GM12878 (cell line): ENCODE results near the gene TM4SF18. TPM values are rescaled to one million over a fixed set of nuclear protein-coding genes. Genes with fewer than 3 reads are reported as not detected.

ENCODE experiments used
- ATAC-seq: fragments of 200-7000 bp; cut with Tn5 transposase; 3 replicates; pipeline ENCODE4 v1.9.1; 2020; ENCODE audit warnings: mild to moderate bottlenecking, moderate library complexity
- BruUV-seq: library from RNA; stranded (reverse); fragments of 400-500 nt; replicated peaks from 2 replicates; lab custom pipeline; 2021; lab: Mats Ljungman, UMichigan
- CTCF ChIA-PET: fragments of 300-600 bp; sonication (Branson Sonifier 250); formaldehyde crosslinking; extraction: SDS; loops from one replicate; lab custom pipeline; 2021; ENCODE audit warnings: inconsistent platforms; lab: Yijun Ruan, JAX
- POLR2A ChIA-PET: fragments of 350-600 bp; formaldehyde crosslinking; extraction: SDS; loops from one replicate; lab custom pipeline; 2021; ENCODE audit warnings: inconsistent platforms; lab: Charles Lee
- RAD21 ChIA-PET: fragments of 300-600 bp; sonication (Branson Sonifier 250); formaldehyde crosslinking; loops from one replicate; lab custom pipeline; 2023; ENCODE audit warnings: antibody characterized with exemption; ENCODE audit not compliant: unreplicated experiment; lab: Charles Lee
- SMC1A ChIA-PET: fragments of 300-600 bp; sonication (Branson Sonifier 250); formaldehyde crosslinking; loops from one replicate; lab custom pipeline; 2023; ENCODE audit not compliant: unreplicated experiment, uncharacterized antibody; lab: Charles Lee
- DNase-seq: peaks from one replicate; pipeline ENCODE4 v3.0.0-alpha.2; 2011; ENCODE audit warnings: low read depth, low spot score
- FAIRE-seq: peaks from 3 replicates; lab custom pipeline; 2011; peaks lifted over from hg19 to GRCh38; lab: Jason Lieb, UNC
- H2AFZ ChIP-seq: 2 replicates; pipeline ENCODE4 v1.6.0; 2011; ENCODE audit warnings: low read depth, low read length, control low read depth; ENCODE audit not compliant: control insufficient read depth
- H3K27ac ChIP-seq: 2 replicates; pipeline ENCODE4 v1.5.1; 2011; ENCODE audit warnings: control low read depth; ENCODE audit not compliant: control insufficient read depth, insufficient read depth
- H3K27me3 ChIP-seq, 2 experiments: replicated peaks in 1 of 2; 2 replicates each; pipeline versions ENCODE4 v1.6.0 to v1.6.1; 2011; ENCODE audit warnings: low read length in 1 of 2; ENCODE audit not compliant: control insufficient read depth in 2 of 2, insufficient read depth in 2 of 2
- H3K36me3 ChIP-seq, 2 experiments: 2 replicates each; pipeline ENCODE4 v1.5.1; 2011; ENCODE audit warnings: low read length in 1 of 2; ENCODE audit not compliant: control insufficient read depth in 2 of 2, insufficient read depth in 2 of 2
- H3K4me1 ChIP-seq: 2 replicates; pipeline ENCODE4 v1.6.1; 2011; ENCODE audit warnings: mild to moderate bottlenecking, low read length, moderate library complexity, mixed read lengths; ENCODE audit not compliant: control insufficient read depth, insufficient read depth
- H3K4me2 ChIP-seq: 2 replicates; pipeline ENCODE4 v1.6.0; 2011; ENCODE audit warnings: control low read depth; ENCODE audit not compliant: control insufficient read depth, insufficient read depth
- H3K4me3 ChIP-seq: fragments of 200-600 bp; sonication (generic); 2 replicates; pipeline ENCODE4 v1.5.1; 2016
- H3K79me2 ChIP-seq: 2 replicates; pipeline ENCODE4 v1.6.0; 2011; ENCODE audit warnings: low read length; ENCODE audit not compliant: control insufficient read depth, insufficient read depth
- H3K9ac ChIP-seq: 2 replicates; pipeline ENCODE4 v1.8.0; 2011; ENCODE audit warnings: low read length, control low read depth, mixed read lengths; ENCODE audit not compliant: control insufficient read depth, insufficient read depth
- H3K9me3 ChIP-seq: replicated peaks from 3 replicates; pipeline ENCODE4 v1.5.1; 2011; ENCODE audit warnings: mild to moderate bottlenecking, low read length; ENCODE audit not compliant: control insufficient read depth, insufficient read depth
- H4K20me1 ChIP-seq: 2 replicates; pipeline ENCODE4 v1.6.0; 2011; ENCODE audit not compliant: control insufficient read depth, insufficient read depth
- ATF7 ChIP-seq: fragments of 450-650 bp; IDR thresholded peaks from 2 replicates; pipeline ENCODE4 v1.6.1; 2016; ENCODE audit warnings: low read depth, mild to moderate bottlenecking
- IRF3 ChIP-seq: fragments of 450-650 bp; IDR thresholded peaks from 2 replicates; pipeline ENCODE4 v1.6.1; 2014; ENCODE audit warnings: mild to moderate bottlenecking
- IRF5 ChIP-seq: fragments of 450-650 bp; IDR thresholded peaks from 2 replicates; pipeline ENCODE4 v1.6.1; 2017; ENCODE audit warnings: borderline replicate concordance
- KAT2A ChIP-seq: conservative IDR thresholded peaks from 2 replicates; pipeline ENCODE4 v1.6.1; 2011; ENCODE audit warnings: low read depth, low read length; ENCODE audit not compliant: control insufficient read depth
- NFIC ChIP-seq: IDR thresholded peaks from 2 replicates; pipeline ENCODE4 v1.6.1; 2012; ENCODE audit warnings: low read depth, mild to moderate bottlenecking, inconsistent platforms, low read length, moderate library complexity
- NFXL1 ChIP-seq: fragments of 450-650 bp; IDR thresholded peaks from 2 replicates; pipeline ENCODE4 v1.6.1; 2017; ENCODE audit warnings: antibody characterized with exemption, mild to moderate bottlenecking, borderline replicate concordance
- PML ChIP-seq: IDR thresholded peaks from 2 replicates; pipeline ENCODE4 v1.6.1; 2012; ENCODE audit warnings: low read length, inconsistent platforms
- SP1 ChIP-seq: IDR thresholded peaks from one replicate; pipeline ENCODE4 v1.6.1; 2011; ENCODE audit warnings: low read depth, low read length
- SPI1 ChIP-seq: IDR thresholded peaks from 2 replicates; pipeline ENCODE4 v1.6.1; 2011; ENCODE audit warnings: low read depth, mild to moderate bottlenecking, low read length, moderate library complexity, borderline replicate concordance; ENCODE audit not compliant: insufficient read depth
- STAT1 ChIP-seq: fragments of 450-650 bp; conservative IDR thresholded peaks from 2 replicates; pipeline ENCODE4 v1.6.1; 2014; ENCODE audit warnings: antibody characterized with exemption, mild to moderate bottlenecking
- TCF12 ChIP-seq: IDR thresholded peaks from 2 replicates; pipeline ENCODE4 v1.6.1; 2011; ENCODE audit warnings: low read depth, mild to moderate bottlenecking, low read length
- USF1 ChIP-seq: IDR thresholded peaks from 2 replicates; pipeline ENCODE4 v1.6.1; 2011; ENCODE audit warnings: borderline replicate concordance, low read depth, mild to moderate bottlenecking, moderate library complexity, mixed read lengths, low read length; ENCODE audit not compliant: insufficient read depth; ENCODE audit errors: extremely low read length
- ZNF592 ChIP-seq: fragments of 450-650 bp; IDR thresholded peaks from 2 replicates; pipeline ENCODE4 v1.6.1; 2017; ENCODE audit warnings: mild to moderate bottlenecking, moderate library complexity
- WGBS: methylation state at CpG from one replicate; pipeline ENCODE4 v1.1.6; 2016; ENCODE audit warnings: low lambda C conversion rate; ENCODE audit not compliant: insufficient replicate concordance, insufficient coverage; ENCODE audit errors: missing lambda C conversion rate; 5-methylcytosine and 5-hydroxymethylcytosine counted together
- in situ Hi-C: fragments of 300-500 bp; cut with MboI; formaldehyde crosslinking; loops from 9 replicates; pipeline ENCODE4 v1.14.3; 2018; ENCODE audit warnings: mixed read lengths
- intact Hi-C: fragments of 100-400 bp; cut with micrococcal nuclease; formaldehyde crosslinking; loops from one replicate; pipeline ENCODE4 v1.14.2; 2022; ENCODE audit not compliant: unreplicated experiment
- polyA plus RNA-seq, 11 experiments: library from polyadenylated mRNA; depleted of rRNA in 4 of 11; unstranded in 6 of 11; stranded (reverse) in 5 of 11; fragments of >200 nt; fragmentation: Nextera tagmentation in 4 of 11; fragmentation: Illumina TruSeq in 1 of 11; extraction: Ambion mirVana in 4 of 11; extraction: Trizol in 1 of 11; gene quantifications; 1 replicate in 1 of 11; 2 replicates in 10 of 11; pipeline versions ENCODE4 v1.2.1 to v1.2.3, GENCODE V29; 2011 to 2016; ENCODE audit warnings: inconsistent platforms in 2 of 11, missing spikeins in 2 of 11, low read depth in 1 of 11
- total RNA-seq, 4 experiments: library from RNA; depleted of rRNA in 3 of 4; stranded (reverse); fragments of >200 nt in 3 of 4; fragmentation: Illumina TruSeq in 1 of 4; extraction: Trizol in 1 of 4; gene quantifications; 2 replicates each; pipeline versions ENCODE4 v1.2.1 to v1.2.3, GENCODE V29; 2013 to 2021
- TF ChIP-seq, protein P1 (sequence below): IDR thresholded peaks from 2 replicates; pipeline ENCODE4 v1.6.1; 2012; ENCODE audit warnings: low read length, inconsistent platforms

The TM4SF18 gene
- total and polyA plus RNA-seq, 10 of the 15 experiments (the other 5 are each of a cell fraction or from before 2014, with no cell fraction given): 0.01 TPM; not detected in 9

- ChIA-PET RAD21 (interaction anchor here (0.8 to 1.5 kb wide), 2 partner anchors 8 to 327 kb away, joined by 3 to 4 read pairs; no protein-coding TSS in a partner anchor), SMC1A (interaction anchor here (1.2 to 6.5 kb wide), 4 partner anchors 160 to 325 kb away, joined by 3 to 36 read pairs (median 4); no protein-coding TSS in a partner anchor), POLR2A (interaction anchor here (0.5 kb wide), 1 partner anchor 262 kb away, joined by 9 read pairs; no protein-coding TSS in a partner anchor), CTCF (interaction anchor here (1.8 to 5.0 kb wide), 3 partner anchors 10 to 325 kb away, joined by 7 to 31 read pairs (median 13); no protein-coding TSS in a partner anchor)
- no TSS peak for BruUV-seq
- WGBS: 75% methylated on average over 2 of the region's 2 CpGs
- Histone ChIP-seq H3K4me1 (peaks cover 4% of the 10 kb centered on the region; the same call in 1 of the 2 replicates), H3K27me3 (no peaks in the 10 kb centered on the region), H3K4me2 (no peak overlapping the region), H3K36me3 (no peaks in the 10 kb centered on the region), H4K20me1 (no peaks in the 10 kb centered on the region), H3K9me3 (no peaks in the 10 kb centered on the region), H3K27ac (no peak overlapping the region), H3K9ac (no peak overlapping the region), H3K4me3 (no peak overlapping the region), H2AFZ (no peak overlapping the region), H3K79me2 (no peaks in the 10 kb centered on the region)
- FAIRE-seq: no peak
- DNase-seq: no peak
- intact Hi-C loops (no loop called here), in situ Hi-C loops (no loop called here)
- no peak for ATAC-seq
- TF ChIP-seq SPI1: no peak
- no peak for TF ChIP-seq KAT2A
- TF ChIP-seq SP1: no peak
- no peak for TF ChIP-seq TCF12
- TF ChIP-seq IRF5: no peak
- TF ChIP-seq ZNF592: no peak
- TF ChIP-seq NFIC: no peak
- TF ChIP-seq NFXL1: no peak
- TF ChIP-seq STAT1: no peak
- TF ChIP-seq PML: no peak
- TF ChIP-seq, protein P1, sequence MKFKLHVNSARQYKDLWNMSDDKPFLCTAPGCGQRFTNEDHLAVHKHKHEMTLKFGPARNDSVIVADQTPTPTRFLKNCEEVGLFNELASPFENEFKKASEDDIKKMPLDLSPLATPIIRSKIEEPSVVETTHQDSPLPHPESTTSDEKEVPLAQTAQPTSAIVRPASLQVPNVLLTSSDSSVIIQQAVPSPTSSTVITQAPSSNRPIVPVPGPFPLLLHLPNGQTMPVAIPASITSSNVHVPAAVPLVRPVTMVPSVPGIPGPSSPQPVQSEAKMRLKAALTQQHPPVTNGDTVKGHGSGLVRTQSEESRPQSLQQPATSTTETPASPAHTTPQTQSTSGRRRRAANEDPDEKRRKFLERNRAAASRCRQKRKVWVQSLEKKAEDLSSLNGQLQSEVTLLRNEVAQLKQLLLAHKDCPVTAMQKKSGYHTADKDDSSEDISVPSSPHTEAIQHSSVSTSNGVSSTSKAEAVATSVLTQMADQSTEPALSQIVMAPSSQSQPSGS: no peak
- no peak for TF ChIP-seq USF1
- no peak for TF ChIP-seq ATF7
- TF ChIP-seq IRF3: no peak
Observed at GRCh38 chr3:149280671-149281349, 52.6 kb downstream of the TM4SF18 start.
